ENCODE results near the gene CYP2A6. TPM values are rescaled to one million over a fixed set of nuclear protein-coding genes. Genes with fewer than 3 reads are reported as not detected.
"Not testable (repeated sequence)": the region's sequence is repeated elsewhere in the genome, so short reads cannot be mapped to it uniquely, and the experiment has no call there.

The CYP2A6 gene
- total and polyA plus RNA-seq, 10 donors = 0.33 TPM; not detected in 9

GRCh38 chr19:40815223-40815622, 35.0 kb downstream of the CYP2A6 start:
- intact Hi-C loops (cut with DNase I; ENCODE audit: low total_unique reads) = no loop called here
- no peak for TF ChIP-seq POLR2A (IDR thresholded peaks at IDR 0.05)
- no peak for TF ChIP-seq POLR2AphosphoS5 (IDR thresholded peaks at IDR 0.05)
- TF ChIP-seq CTCF (IDR thresholded peaks at IDR 0.05 in 8 of 11, conservative IDR thresholded peaks at IDR 0.05 in 3 of 11) = no peak
- no peaks in the 10 kb centered on the region for H3K9me3 ChIP-seq
- H3K4me1 ChIP-seq = peaks cover 30 to 74% (median 49%) of the 10 kb centered on the region in 6 donors
- DNase-seq = no peak
- no peak overlapping the region for H3K4me3 ChIP-seq
- no peaks in the 10 kb centered on the region for H3K27me3 ChIP-seq (replicated peaks in 1 of 7)
- 68 to 86% (median 80%) methylated on average over 4 of the region's 4 CpGs for whole genome bisulfite sequencing, 5 donors
- H3K36me3 ChIP-seq = no peaks in the 10 kb centered on the region
- H3K27ac ChIP-seq = no peak overlapping the region

- Histone ChIP-seq H3K4me3 (no peak overlapping the region), H3K27ac (peak overlapping the region in 4 of 8 donors; percentile 22 to 98 (median 30)), H3K9me3 (no peaks in the 10 kb centered on the region), H3K4me1 (peaks cover 31 to 74% (median 49%) of the 10 kb centered on the region in 6 donors), H3K36me3 (peaks cover 0 to 19% (median 14%) of the 10 kb centered on the region in 6 donors), H3K27me3 (replicated peaks in 1 of 7) (no peaks in the 10 kb centered on the region)
- intact Hi-C loops (cut with DNase I; ENCODE audit: low total_unique reads) = no loop called here
- TF ChIP-seq POLR2AphosphoS5 (IDR thresholded peaks at IDR 0.05) (peak in 1 of 3 donors; percentile 9), CTCF (IDR thresholded peaks at IDR 0.05 in 8 of 11, conservative IDR thresholded peaks at IDR 0.05 in 3 of 11) (no peak), POLR2A (IDR thresholded peaks at IDR 0.05) (no peak)
- no peak for DNase-seq
- 51 to 63% (median 56%) methylated on average over 4 of the region's 4 CpGs for WGBS, 5 donors
Observed at GRCh38 chr19:40813182-40813581, 37.1 kb downstream of the CYP2A6 start.

GRCh38 chr19:40812571-40812970, 37.7 kb downstream of the CYP2A6 start:
- peaks cover 36 to 74% (median 51%) of the 10 kb centered on the region in 6 donors for H3K4me1 ChIP-seq
- H3K4me3 ChIP-seq; intact Hi-C loops (cut with DNase I; ENCODE audit: low total_unique reads); H3K9me3 ChIP-seq; DNase-seq; H3K27me3 ChIP-seq (replicated peaks in 1 of 7): not testable (repeated sequence)
- peak overlapping the region in 3 of 8 donors; percentile 23 to 98 (median 38) for H3K27ac ChIP-seq
- 84 to 93% (median 86%) methylated on average over 7 of the region's 7 CpGs for WGBS, 5 donors
- peaks cover 0 to 26% (median 20%) of the 10 kb centered on the region in 6 donors for H3K36me3 ChIP-seq

- TF ChIP-seq POLR2A (IDR thresholded peaks at IDR 0.05) (no peak), POLR2AphosphoS5 (IDR thresholded peaks at IDR 0.05) (peak in 1 of 3 donors; percentile 63), CTCF (IDR thresholded peaks at IDR 0.05 in 8 of 11, conservative IDR thresholded peaks at IDR 0.05 in 3 of 11) (peak in 3 of 11 experiments; percentile 14 to 43 (median 16))
- peaks cover 45 to 76% (median 58%) of the 10 kb centered on the region in 6 donors for H3K4me1 ChIP-seq
- H3K27ac ChIP-seq = peak overlapping the region in 6 of 8 donors; percentile 79 to 98 (median 90)
- no peaks in the 10 kb centered on the region for H3K27me3 ChIP-seq (replicated peaks in 1 of 7)
- WGBS, 5 donors = 8 to 17% (median 12%) methylated on average over 25 to 35 of the region's 35 CpGs
- H3K36me3 ChIP-seq = peaks cover 0 to 34% (median 25%) of the 10 kb centered on the region in 6 donors
- peak; percentile 84 for DNase-seq
- intact Hi-C loops (cut with DNase I; ENCODE audit: low total_unique reads) = no loop called here
- H3K9me3 ChIP-seq = no peaks in the 10 kb centered on the region
- peak overlapping the region; percentile 16 to 73 (median 48) for H3K4me3 ChIP-seq
Observed at GRCh38 chr19:40811478-40812341, 38.5 kb downstream of the CYP2A6 start.
